NCI-H146 treated with DMSO at 0.1 percent for 48 hours (cell line): ENCODE data around the gene BUD23.
A peak's percentile ranks its signal among the peaks of the same experiment; 100 is the strongest.

ENCODE experiments used
- DNase-seq: peaks from one replicate; lab custom pipeline; 2025; ENCODE audit not compliant: unreplicated experiment; lab: John Stamatoyannopoulos, UW

The BUD23 gene

GRCh38 chr7:73740771-73741170 lies 57.4 kb downstream of the BUD23 start:
- no peak for DNase-seq

GRCh38 chr7:73741600-73741999 lies 58.2 kb downstream of the BUD23 start:
- peak; percentile 71 for DNase-seq

GRCh38 chr7:73742338-73742752 lies 58.9 kb downstream of the BUD23 start:
- DNase-seq: no peak

DNA sequence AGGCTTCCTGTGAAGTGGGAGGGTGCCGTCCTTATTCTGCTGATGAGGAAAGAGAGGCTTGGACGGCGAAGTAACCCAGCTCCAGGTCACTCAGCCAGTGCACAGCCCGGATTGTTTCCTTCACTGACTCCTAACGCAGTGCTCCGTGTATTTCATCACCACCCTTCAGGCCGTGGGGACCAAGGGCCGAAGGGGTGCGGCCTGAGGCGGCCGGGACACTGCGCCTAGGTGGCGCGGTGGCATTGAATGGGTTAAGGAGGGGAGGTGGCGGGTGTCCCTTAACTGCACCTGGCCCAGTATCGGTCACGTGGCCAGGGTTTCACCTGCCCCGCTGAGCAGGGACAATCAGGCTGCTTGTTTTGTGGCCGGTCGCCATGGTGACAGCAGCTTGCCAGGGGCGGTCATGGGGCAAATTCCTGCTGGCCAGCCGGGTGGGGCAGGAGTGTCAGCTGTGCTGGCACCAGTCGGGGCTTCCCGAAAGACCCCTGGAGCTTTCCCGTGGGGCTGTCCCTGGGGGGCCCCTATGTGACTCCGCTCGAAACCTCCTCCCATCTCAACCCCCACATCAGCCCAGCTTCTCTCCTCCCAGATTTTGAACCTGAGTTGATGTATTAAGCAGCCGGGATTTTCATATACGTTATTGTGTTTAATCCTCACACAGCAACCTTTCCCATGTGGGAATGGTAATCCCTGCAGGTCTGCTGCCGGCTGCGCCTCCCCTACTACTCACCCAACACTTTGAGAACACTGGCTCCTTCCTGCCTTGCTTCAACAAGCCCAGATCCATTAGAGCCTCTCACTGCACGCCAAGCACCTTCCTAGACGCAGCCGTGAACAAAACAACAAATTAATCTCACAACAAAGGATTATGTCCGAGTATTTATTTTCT lies 59.6 kb downstream of the BUD23 start:
- peak; percentile 95 for DNase-seq

GRCh38 chr7:73746378-73746777 lies 63.0 kb downstream of the BUD23 start:
- no peak for DNase-seq
